ENCODE measurements around the gene BEND6.

Gene BEND6

DNA sequence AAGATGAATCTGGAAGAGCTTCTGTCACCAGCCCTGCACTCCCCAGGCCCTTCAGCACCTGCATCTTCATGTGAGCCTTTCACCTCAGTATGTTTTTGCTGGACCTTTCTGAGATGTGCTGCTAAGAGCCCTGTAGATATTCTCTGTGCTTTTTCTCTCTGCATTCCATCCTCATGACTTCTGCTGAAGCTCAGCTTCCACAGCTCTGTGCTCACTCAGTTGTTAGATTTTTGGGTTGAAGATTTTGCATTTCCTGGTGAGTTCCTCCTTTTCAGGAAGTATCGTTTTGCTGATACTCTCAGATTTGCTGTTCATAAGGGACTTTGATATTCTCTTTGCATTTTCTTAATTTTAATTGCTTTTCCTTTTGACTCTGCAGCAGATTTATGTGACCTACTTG is 109.9 kb downstream of the BEND6 start:
- Mint-ChIP-seq H3K9me3 (no peaks in the 10 kb centered on the region), H3K4me3 (no peak overlapping the region), H3K27me3 (no peaks in the 10 kb centered on the region), H3K36me3 (peaks cover 18% of the 10 kb centered on the region), H3K4me1 (peaks cover 8% of the 10 kb centered on the region), H3K27ac (no peak overlapping the region)
- ATAC-seq = no peak

- Mint-ChIP-seq H3K4me3 (no peak overlapping the region), H3K9me3 (no peaks in the 10 kb centered on the region), H3K36me3 (peaks cover 5% of the 10 kb centered on the region), H3K27ac (no peak overlapping the region), H3K4me1 (peaks cover 8% of the 10 kb centered on the region), H3K27me3 (no peaks in the 10 kb centered on the region)
- no peak for ATAC-seq
These were observed 113.2 kb downstream of the BEND6 start for GRCh38 chr6:57068061-57068460.

DNA sequence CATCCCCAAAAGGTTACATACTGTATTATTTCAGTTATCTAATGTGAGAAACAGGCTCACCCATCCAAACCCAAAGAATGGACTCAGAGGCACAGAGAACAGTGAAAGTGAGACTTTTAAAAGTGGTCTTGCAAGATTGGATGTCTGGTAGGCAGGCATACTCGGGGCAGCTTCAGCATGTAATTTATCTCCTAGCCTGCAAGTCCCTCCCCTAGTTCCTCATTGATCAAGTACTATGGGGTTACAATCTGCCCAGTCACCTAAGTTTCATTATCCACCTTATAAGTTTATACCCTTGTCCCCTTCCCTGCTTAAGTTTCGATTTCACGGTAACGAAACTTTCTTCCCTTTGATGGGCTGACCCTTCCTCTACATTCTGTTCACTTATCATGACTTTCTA is 114.3 kb downstream of the BEND6 start:
- Mint-ChIP-seq H3K4me3 (no peak overlapping the region), H3K27ac (no peak overlapping the region), H3K9me3 (no peaks in the 10 kb centered on the region), H3K27me3 (no peaks in the 10 kb centered on the region), H3K36me3 (peaks cover 5% of the 10 kb centered on the region), H3K4me1 (peaks cover 8% of the 10 kb centered on the region)
- ATAC-seq = no peak

- H3K4me1 Mint-ChIP-seq = peaks cover 4% of the 10 kb centered on the region
- H3K9me3 Mint-ChIP-seq = peaks cover 2% of the 10 kb centered on the region
- no peak for ATAC-seq
These were observed 115.0 kb downstream of the BEND6 start for GRCh38 chr6:57069920-57070331.

GRCh38 chr6:57072108-57072507 is 117.2 kb downstream of the BEND6 start:
- H3K4me3 Mint-ChIP-seq = no peak overlapping the region
- H3K27me3 Mint-ChIP-seq = no peaks in the 10 kb centered on the region
- ATAC-seq = no peak
- H3K9me3 Mint-ChIP-seq = peaks cover 3% of the 10 kb centered on the region
- H3K27ac Mint-ChIP-seq = no peak overlapping the region
- no peaks in the 10 kb centered on the region for H3K4me1 Mint-ChIP-seq
- peaks cover 12% of the 10 kb centered on the region for H3K36me3 Mint-ChIP-seq

More at GRCh38 chr6:57069920-57070331, 115.0 kb downstream of the BEND6 start:
- Mint-ChIP-seq H3K27me3 (no peaks in the 10 kb centered on the region), H3K36me3 (peaks cover 9% of the 10 kb centered on the region), H3K27ac (no peak overlapping the region), H3K4me3 (no peak overlapping the region)

DNA sequence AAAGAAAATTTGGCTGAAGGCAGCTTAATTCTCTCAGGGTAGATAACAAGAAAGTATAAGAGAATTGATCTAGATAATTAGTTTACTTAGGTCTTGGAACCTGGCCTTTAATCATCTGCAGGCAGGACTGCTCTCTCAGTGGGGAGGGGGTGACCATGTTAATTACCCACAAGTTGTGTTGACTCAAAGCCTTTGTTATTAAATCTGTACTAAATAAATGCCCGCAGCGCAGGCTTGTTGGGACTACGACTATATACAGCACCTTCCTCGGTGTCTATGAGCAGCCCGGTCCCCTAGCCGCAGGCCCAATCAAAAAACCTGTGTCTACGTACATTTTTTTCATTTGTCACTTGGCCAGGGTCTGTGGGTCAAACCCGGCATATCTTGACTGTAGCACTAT is 119.5 kb downstream of the BEND6 start:
- no peak overlapping the region for H3K27ac Mint-ChIP-seq
- no peak for ATAC-seq
- no peak overlapping the region for H3K4me3 Mint-ChIP-seq
- H3K27me3 Mint-ChIP-seq = no peaks in the 10 kb centered on the region
- no peaks in the 10 kb centered on the region for H3K4me1 Mint-ChIP-seq
- H3K9me3 Mint-ChIP-seq = peaks cover 3% of the 10 kb centered on the region
- H3K36me3 Mint-ChIP-seq = peaks cover 6% of the 10 kb centered on the region

GRCh38 chr6:57075092-57075491 is 120.2 kb downstream of the BEND6 start:
- Mint-ChIP-seq H3K4me1 (no peaks in the 10 kb centered on the region), H3K27ac (no peak overlapping the region)
- no peak for ATAC-seq

More at GRCh38 chr6:57075092-57075491, 120.2 kb downstream of the BEND6 start:
- peaks cover 3% of the 10 kb centered on the region for H3K9me3 Mint-ChIP-seq
- no peaks in the 10 kb centered on the region for H3K27me3 Mint-ChIP-seq
- H3K36me3 Mint-ChIP-seq = peaks cover 6% of the 10 kb centered on the region
- no peak overlapping the region for H3K4me3 Mint-ChIP-seq

Measured in stimulated activated memory B cell treated with anti-CD40 and anti-IgM and Interleukin-4, amounts not matched to agents 10 μg/mL and 1 μg/mL and 100 μg/mL, for 72 hours (primary cell).